Stimulated activated CD4-positive, alpha-beta T cell treated with anti-CD3 and anti-CD28 coated beads, Interleukin-2, amount 100 ng/mL, for 24 hours (primary cell): Measurements from ENCODE around the gene NSUN3.
"Not testable (repeated sequence)": the region's sequence is repeated elsewhere in the genome, so short reads cannot be mapped to it uniquely, and the experiment has no call there.

ENCODE experiments used
- DNase-seq, 2 donors: peaks; one replicate each; pipeline ENCODE4 v3.0.0-alpha.2; 2020

NSUN3 gene

GRCh38 chr3:94069194-94069813 is 6.4 kb downstream of the NSUN3 start:
- no peak for DNase-seq

GRCh38 chr3:94070341-94070911 is 7.6 kb downstream of the NSUN3 start:
- no peak for DNase-seq

- no peak for DNase-seq
These were observed 8.9 kb downstream of the NSUN3 start for GRCh38 chr3:94071713-94072284.

- DNase-seq, result no peak
These were observed 13.2 kb downstream of the NSUN3 start for GRCh38 chr3:94076055-94076454.

- DNase-seq, result not testable (repeated sequence)
These were observed 17.7 kb downstream of the NSUN3 start for GRCh38 chr3:94080552-94080951.

- no peak for DNase-seq
These were observed 19.0 kb downstream of the NSUN3 start for GRCh38 chr3:94081884-94082283.

GRCh38 chr3:94082391-94082937 is 19.6 kb downstream of the NSUN3 start:
- DNase-seq, result no peak

- no peak for DNase-seq
These were observed 20.4 kb downstream of the NSUN3 start for GRCh38 chr3:94083261-94083660.

GRCh38 chr3:94089126-94089525 is 26.3 kb downstream of the NSUN3 start:
- no peak for DNase-seq

- DNase-seq, result no peak
These were observed 29.2 kb downstream of the NSUN3 start for GRCh38 chr3:94092086-94092485.

- DNase-seq, result no peak
These were observed 30.3 kb downstream of the NSUN3 start for GRCh38 chr3:94093151-94093550.

GRCh38 chr3:94095111-94095510 is 32.2 kb downstream of the NSUN3 start:
- no peak for DNase-seq

GRCh38 chr3:94098452-94098851 is 35.6 kb downstream of the NSUN3 start:
- DNase-seq, result no peak

GRCh38 chr3:94099311-94099710 is 36.5 kb downstream of the NSUN3 start:
- DNase-seq, result no peak

- no peak for DNase-seq
These were observed 39.0 kb downstream of the NSUN3 start for GRCh38 chr3:94101860-94102259.

GRCh38 chr3:94106268-94106667 is 43.4 kb downstream of the NSUN3 start:
- DNase-seq, result no peak

GRCh38 chr3:94110232-94110631 is 47.4 kb downstream of the NSUN3 start:
- DNase-seq, result not testable (repeated sequence)

- DNase-seq, result no peak
These were observed 48.0 kb downstream of the NSUN3 start for GRCh38 chr3:94110854-94111253.

- DNase-seq, result no peak
These were observed 51.8 kb downstream of the NSUN3 start for GRCh38 chr3:94114666-94115065.

- no peak for DNase-seq
These were observed 52.6 kb downstream of the NSUN3 start for GRCh38 chr3:94115482-94115881.

GRCh38 chr3:94117729-94118128 is 54.9 kb downstream of the NSUN3 start:
- DNase-seq, result no peak

- DNase-seq, result no peak
These were observed 55.5 kb downstream of the NSUN3 start for GRCh38 chr3:94118390-94118789.

- no peak for DNase-seq
These were observed 58.3 kb downstream of the NSUN3 start for GRCh38 chr3:94121161-94121560.

- DNase-seq, result no peak
These were observed 64.3 kb downstream of the NSUN3 start for GRCh38 chr3:94127115-94127514.
